ENCODE data around the gene C9orf43. TPM values are rescaled to one million over a fixed set of nuclear protein-coding genes. Genes with fewer than 3 reads are reported as not detected.
"Not testable (repeated sequence)": the region's sequence is repeated elsewhere in the genome, so short reads cannot be mapped to it uniquely, and the experiment has no call there.

C9orf43 gene, protein sequence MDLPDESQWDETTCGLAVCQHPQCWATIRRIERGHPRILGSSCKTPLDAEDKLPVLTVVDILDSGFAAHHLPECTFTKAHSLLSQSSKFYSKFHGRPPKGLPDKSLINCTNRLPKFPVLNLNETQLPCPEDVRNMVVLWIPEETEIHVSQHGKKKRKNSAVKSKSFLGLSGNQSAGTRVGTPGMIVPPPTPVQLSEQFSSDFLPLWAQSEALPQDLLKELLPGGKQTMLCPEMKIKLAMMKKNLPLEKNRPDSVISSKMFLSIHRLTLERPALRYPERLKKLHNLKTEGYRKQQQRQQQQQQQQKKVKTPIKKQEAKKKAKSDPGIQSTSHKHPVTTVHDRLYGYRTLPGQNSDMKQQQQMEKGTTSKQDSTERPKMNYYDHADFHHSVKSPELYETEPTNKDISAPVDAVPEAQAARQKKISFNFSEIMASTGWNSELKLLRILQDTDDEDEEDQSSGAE
- total RNA-seq (ENCODE audit: low replicate concordance), result 0.80 and 0.88 TPM in 2 replicates
- long read RNA-seq, partial matches to known transcripts, result 0 of 3 reads
- long read RNA-seq, other reads (novel, unspliced or antisense), result 3 of 3 reads

DNA sequence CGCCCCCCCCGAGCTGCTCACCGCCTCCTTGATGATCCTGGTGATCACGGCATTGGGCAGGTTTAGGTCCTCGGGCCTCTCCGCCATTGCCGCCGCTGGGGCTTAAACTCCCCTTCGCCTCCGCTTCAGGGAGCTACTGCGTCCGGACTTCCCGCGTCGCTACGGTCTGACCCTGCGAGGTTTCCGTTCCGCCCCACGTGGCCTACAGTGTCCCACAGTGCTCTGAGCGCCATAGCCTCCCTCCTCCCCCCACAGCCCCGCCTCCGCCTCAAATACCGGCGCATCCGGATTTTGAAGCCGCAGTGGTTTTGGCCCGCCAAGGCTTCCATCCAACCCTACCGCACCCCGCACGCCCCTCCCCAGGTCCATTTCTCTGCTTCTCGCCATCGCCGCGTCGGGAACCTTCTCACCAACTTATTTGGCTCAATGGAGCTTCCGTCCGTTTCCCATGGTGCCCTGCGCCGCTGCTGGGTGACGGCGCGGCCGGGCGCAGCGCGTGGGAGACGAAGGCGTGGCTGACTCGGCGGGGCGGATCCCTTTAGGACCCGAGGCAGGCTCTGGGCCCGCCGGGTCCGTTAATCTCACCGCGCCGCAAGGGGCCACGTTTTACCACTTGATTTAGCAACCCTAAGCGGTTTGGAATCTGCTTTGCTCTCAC is at the start of gene C9orf43, which contains the start of gene POLE3:
Gene C9orf43 (plus strand): TSS at position 541 of the 658 bp plus-strand sequence. CDS start 2,747 bp downstream, outside the sequence.
Gene POLE3 (minus strand): TSS at position 469 of the 658 bp plus-strand sequence. CDS start 382 bp downstream, at position 87.
- H3K27ac Mint-ChIP-seq, result peak within 1 kb of the TSS; percentile 100
- H3K27me3 Mint-ChIP-seq, result no peaks in the 10 kb centered on the region
- peaks cover 23% of the 10 kb centered on the region for H3K36me3 Mint-ChIP-seq
- peak; percentile 96 for DNase-seq (ENCODE audit: extremely low spot score, unreplicated experiment)
- TF ChIP-seq, protein P1, sequence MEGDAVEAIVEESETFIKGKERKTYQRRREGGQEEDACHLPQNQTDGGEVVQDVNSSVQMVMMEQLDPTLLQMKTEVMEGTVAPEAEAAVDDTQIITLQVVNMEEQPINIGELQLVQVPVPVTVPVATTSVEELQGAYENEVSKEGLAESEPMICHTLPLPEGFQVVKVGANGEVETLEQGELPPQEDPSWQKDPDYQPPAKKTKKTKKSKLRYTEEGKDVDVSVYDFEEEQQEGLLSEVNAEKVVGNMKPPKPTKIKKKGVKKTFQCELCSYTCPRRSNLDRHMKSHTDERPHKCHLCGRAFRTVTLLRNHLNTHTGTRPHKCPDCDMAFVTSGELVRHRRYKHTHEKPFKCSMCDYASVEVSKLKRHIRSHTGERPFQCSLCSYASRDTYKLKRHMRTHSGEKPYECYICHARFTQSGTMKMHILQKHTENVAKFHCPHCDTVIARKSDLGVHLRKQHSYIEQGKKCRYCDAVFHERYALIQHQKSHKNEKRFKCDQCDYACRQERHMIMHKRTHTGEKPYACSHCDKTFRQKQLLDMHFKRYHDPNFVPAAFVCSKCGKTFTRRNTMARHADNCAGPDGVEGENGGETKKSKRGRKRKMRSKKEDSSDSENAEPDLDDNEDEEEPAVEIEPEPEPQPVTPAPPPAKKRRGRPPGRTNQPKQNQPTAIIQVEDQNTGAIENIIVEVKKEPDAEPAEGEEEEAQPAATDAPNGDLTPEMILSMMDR (conservative IDR thresholded peaks at IDR 0.05), result no peak
- no peaks in the 10 kb centered on the region for H3K9me3 Mint-ChIP-seq
- peaks cover 18% of the 10 kb centered on the region for H3K4me1 Mint-ChIP-seq (ENCODE audit: unreplicated experiment)
- H3K4me3 Mint-ChIP-seq, result peak within 1 kb of the TSS; percentile 99

DNA sequence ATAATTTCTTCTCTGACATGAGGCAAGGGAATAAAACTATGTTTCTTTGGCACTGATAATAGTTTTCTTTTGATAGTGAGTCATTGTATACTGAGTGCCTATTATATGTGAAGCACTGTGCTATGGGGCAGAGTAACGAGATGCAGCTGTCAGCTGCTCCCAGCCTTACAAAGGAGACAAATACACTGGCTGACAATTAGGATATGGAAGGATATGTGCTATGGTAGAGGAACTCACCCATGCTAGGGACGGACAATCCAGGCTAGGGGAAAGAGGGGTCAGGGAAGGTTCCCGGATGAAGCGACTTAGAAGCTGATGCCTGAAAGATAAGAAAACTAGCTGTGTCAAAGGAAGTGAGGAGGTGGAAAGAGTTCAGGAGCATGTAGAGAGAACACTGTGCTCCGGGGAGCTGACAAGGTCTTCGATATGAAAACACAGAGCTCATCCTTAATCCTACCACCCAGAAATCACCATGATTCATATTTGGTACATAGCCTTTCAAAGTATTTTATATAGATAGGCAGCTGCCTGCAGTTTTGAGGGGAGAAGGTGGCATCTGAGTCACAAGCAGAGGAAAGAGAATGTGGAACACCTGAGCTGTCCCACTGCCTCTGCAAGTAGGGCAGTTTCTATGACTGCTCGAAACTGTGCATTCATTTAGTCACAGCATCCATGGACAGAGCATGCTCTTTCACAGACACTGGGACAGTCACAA is 49.1 kb upstream of the C9orf43 start:
- Mint-ChIP-seq H3K36me3 (peaks cover 3% of the 10 kb centered on the region), H3K27me3 (peaks cover 5% of the 10 kb centered on the region), H3K4me1 (ENCODE audit: unreplicated experiment) (peaks cover 7% of the 10 kb centered on the region), H3K4me3 (no peak overlapping the region), H3K27ac (no peak overlapping the region), H3K9me3 (no peaks in the 10 kb centered on the region)
- TF ChIP-seq, protein P1 (conservative IDR thresholded peaks at IDR 0.05), result no peak
- no peak for DNase-seq (ENCODE audit: extremely low spot score, unreplicated experiment)

DNA sequence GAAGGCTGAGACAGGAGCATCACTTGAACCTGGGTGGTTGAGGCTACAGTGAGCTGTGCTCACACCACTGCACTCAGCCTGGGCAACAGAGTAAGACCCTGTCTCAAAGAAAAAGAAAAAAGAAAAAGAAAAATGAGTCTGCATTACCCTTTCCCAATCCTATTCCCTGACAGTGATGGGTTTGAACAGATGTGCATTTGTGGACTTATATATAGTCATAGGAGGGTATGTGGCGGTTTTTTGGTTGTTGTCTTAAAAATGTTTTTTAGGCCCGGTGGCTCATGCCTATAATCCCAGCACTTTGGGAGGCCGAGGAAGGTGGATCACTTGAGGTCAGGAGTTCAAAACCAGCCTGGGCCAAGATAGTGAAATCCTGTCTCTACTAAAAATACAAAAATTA is 47.2 kb upstream of the C9orf43 start:
- H3K9me3 Mint-ChIP-seq, result no peaks in the 10 kb centered on the region
- TF ChIP-seq, protein P1 (conservative IDR thresholded peaks at IDR 0.05), result no peak
- no peak overlapping the region for H3K4me3 Mint-ChIP-seq
- no peak for DNase-seq (ENCODE audit: extremely low spot score, unreplicated experiment)
- H3K4me1 Mint-ChIP-seq (ENCODE audit: unreplicated experiment), result peaks cover 7% of the 10 kb centered on the region
- H3K27me3 Mint-ChIP-seq, result no peaks in the 10 kb centered on the region
- no peak overlapping the region for H3K27ac Mint-ChIP-seq
- H3K36me3 Mint-ChIP-seq, result no peaks in the 10 kb centered on the region

DNA sequence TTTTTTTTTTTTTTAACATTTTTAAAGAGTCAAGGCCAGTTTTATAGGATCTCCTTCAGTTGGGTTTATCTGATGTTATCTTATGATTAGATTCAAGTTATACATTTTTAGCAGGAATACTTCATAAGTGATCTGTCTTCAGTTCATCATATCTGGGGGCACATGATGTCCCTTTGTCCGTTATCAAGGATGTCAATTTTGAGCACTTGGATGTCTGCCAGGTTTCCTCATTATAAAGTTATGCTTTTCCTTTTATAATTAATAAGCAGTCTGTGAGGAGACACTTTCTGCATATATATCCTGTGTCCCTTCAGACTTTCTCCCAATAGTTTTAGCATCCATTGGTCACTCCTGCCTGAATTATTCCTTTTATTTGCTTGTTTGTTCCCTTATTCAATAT is 45.6 kb upstream of the C9orf43 start:
- H3K4me1 Mint-ChIP-seq (ENCODE audit: unreplicated experiment), result peaks cover 7% of the 10 kb centered on the region
- DNase-seq (ENCODE audit: extremely low spot score, unreplicated experiment), result no peak
- no peak overlapping the region for H3K27ac Mint-ChIP-seq
- H3K27me3 Mint-ChIP-seq, result no peaks in the 10 kb centered on the region
- TF ChIP-seq, protein P1 (conservative IDR thresholded peaks at IDR 0.05), result no peak
- H3K36me3 Mint-ChIP-seq, result peaks cover 3% of the 10 kb centered on the region
- no peaks in the 10 kb centered on the region for H3K9me3 Mint-ChIP-seq
- no peak overlapping the region for H3K4me3 Mint-ChIP-seq

DNA sequence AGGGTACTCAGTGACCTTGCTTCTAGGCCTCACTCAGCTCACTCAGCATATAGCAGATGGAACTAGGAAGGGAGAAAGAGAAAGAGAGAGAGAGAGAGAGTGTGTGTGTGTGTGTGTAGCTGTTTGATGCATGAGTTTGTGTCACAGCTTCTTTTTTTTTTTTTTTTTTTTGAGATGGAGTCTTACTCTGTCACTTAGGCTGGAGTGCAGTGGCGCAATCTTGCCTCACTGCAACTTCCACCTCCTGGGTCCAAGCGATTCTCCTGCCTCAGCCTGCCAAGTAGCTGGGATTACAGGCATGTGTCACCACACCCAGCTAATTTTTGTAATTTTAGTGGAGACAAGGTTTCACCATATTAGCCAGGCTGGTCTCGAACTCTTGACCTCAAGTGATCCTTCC is 44.9 kb upstream of the C9orf43 start:
- not testable (repeated sequence) for H3K4me1 Mint-ChIP-seq (ENCODE audit: unreplicated experiment); H3K27ac Mint-ChIP-seq; H3K27me3 Mint-ChIP-seq; H3K9me3 Mint-ChIP-seq; DNase-seq (ENCODE audit: extremely low spot score, unreplicated experiment); H3K36me3 Mint-ChIP-seq; H3K4me3 Mint-ChIP-seq
